NCI-H2171 (cell line): ENCODE measurements around the gene CD96.

Experiments used
- DNase-seq: peaks from one replicate; lab custom pipeline; 2025; lab: John Stamatoyannopoulos, UW

The CD96 gene

GRCh38 chr3:111676211-111677006 lies 134.4 kb downstream of the CD96 start:
- DNase-seq: no peak

- DNase-seq: no peak
These were observed 135.0 kb downstream of the CD96 start for GRCh38 chr3:111677007-111677392.

- no peak for DNase-seq
These were observed 139.8 kb downstream of the CD96 start for GRCh38 chr3:111681661-111682426.

GRCh38 chr3:111684640-111685039 lies 142.6 kb downstream of the CD96 start:
- DNase-seq: no peak

- no peak for DNase-seq
These were observed 146.3 kb downstream of the CD96 start for GRCh38 chr3:111688190-111688800.

GRCh38 chr3:111690242-111690641 lies 148.2 kb downstream of the CD96 start:
- no peak for DNase-seq

GRCh38 chr3:111691293-111691909 lies 149.4 kb downstream of the CD96 start:
- no peak for DNase-seq

- DNase-seq: no peak
These were observed 150.9 kb downstream of the CD96 start for GRCh38 chr3:111692593-111693552.

GRCh38 chr3:111694471-111694870 lies 152.5 kb downstream of the CD96 start:
- DNase-seq: no peak

- no peak for DNase-seq
These were observed 153.7 kb downstream of the CD96 start for GRCh38 chr3:111695636-111696117.

- DNase-seq: no peak
These were observed 158.1 kb downstream of the CD96 start for GRCh38 chr3:111700054-111700453.

- DNase-seq: no peak
These were observed 159.4 kb downstream of the CD96 start for GRCh38 chr3:111701292-111701906.
